Measurements from ENCODE around the gene DAZAP1.

DNA sequence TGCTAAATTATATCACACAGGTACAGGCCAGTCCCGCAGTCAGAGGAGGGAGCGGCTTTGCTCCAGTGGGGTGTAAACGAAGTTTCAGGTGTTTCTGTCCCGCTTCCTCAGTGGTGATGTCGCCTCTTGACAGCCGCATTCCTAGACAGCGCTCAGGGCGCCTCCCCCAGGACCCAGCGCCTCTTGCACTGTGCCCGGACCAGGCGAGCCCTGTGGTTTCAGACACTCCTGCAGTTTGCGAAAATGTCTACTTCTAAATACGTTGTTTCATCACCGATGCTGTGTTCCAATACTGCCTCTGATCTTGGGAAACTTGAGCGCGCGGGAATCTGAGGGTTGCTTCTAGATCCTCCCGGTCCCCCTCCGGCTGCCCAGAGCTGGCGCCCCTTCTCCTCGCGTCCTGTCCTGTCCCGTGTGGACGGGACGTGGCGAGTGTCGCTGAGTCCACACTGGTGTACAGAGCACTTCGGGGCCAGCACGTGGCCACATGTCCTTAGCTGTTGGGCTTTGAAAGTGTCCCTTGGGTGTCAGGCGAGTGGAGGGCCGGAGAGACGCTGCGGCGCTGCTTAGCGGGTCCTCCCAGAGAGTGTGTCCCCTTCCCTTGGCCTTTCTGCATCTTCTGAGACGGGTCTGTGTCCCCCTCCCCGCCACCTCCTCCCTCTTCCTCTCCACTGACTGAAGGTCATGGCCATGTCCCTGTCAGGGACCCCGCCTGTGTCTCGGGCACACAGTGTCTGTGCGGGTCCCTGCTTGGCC is 16.2 kb downstream of the DAZAP1 start:
- no peak for TF ChIP-seq EP300 (IDR thresholded peaks at IDR 0.05)
- TF ChIP-seq, protein P1, sequence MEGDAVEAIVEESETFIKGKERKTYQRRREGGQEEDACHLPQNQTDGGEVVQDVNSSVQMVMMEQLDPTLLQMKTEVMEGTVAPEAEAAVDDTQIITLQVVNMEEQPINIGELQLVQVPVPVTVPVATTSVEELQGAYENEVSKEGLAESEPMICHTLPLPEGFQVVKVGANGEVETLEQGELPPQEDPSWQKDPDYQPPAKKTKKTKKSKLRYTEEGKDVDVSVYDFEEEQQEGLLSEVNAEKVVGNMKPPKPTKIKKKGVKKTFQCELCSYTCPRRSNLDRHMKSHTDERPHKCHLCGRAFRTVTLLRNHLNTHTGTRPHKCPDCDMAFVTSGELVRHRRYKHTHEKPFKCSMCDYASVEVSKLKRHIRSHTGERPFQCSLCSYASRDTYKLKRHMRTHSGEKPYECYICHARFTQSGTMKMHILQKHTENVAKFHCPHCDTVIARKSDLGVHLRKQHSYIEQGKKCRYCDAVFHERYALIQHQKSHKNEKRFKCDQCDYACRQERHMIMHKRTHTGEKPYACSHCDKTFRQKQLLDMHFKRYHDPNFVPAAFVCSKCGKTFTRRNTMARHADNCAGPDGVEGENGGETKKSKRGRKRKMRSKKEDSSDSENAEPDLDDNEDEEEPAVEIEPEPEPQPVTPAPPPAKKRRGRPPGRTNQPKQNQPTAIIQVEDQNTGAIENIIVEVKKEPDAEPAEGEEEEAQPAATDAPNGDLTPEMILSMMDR (IDR thresholded peaks at IDR 0.05): no peak

All from suprapubic skin (tissue), 3 donors.